ENCODE results near the gene FRYL.

GRCh38 chr4:48752726-48753125 lies 27.4 kb downstream of the FRYL start:
- no peak for TF ChIP-seq POLR2A (IDR thresholded peaks at IDR 0.05)
- TF ChIP-seq CTCF (IDR thresholded peaks at IDR 0.05) = no peak

Data from uterus (tissue), 2 donors.